ENCODE results near the gene MARS1.
"Not testable (repeated sequence)": the region's sequence is repeated elsewhere in the genome, so short reads cannot be mapped to it uniquely, and the experiment has no call there.

The MARS1 gene

DNA sequence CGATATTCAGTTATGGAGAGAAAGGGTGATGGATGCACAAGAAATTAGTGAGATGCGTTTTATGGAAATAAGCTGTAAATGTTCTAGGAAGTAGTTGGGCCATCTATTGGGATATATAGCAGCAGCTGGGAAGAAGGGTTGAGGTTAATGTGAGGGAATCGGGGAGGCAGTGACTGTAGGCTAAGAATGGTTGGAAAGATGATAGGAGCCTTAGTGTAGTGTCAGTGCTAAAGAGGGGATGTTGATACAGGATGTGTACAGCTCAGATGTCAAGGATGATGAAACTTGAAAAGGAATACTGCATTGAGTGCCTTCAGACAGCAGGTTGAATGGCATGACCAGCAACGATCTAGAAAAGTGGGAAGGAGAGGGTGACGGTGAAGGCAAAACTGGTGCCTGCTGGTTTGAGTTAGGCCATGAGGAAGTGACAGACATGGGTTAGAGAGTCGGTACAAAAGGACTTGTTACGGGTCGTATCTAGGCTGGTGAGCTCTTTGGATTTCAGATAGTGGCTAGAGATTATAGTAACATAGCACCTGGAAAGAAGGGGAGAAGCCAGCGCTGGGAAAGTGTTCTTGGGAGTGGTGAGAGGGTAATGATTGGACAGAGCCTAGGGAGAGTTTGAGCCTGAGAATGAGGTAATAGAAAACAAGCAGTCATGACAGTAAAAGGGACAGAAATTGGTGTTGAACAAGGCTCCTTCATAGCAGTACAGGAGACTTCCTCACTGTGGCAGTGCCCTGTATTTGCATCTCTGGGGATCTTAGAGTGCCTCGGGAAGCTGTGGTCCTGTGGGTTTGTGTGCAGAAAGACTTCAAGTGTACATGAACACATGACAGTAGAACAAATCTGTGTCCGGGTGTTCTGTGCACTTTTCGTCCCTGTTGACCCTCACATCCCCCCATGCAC, 9.6 kb downstream of the MARS1 start:
- no peak for FAIRE-seq

DNA sequence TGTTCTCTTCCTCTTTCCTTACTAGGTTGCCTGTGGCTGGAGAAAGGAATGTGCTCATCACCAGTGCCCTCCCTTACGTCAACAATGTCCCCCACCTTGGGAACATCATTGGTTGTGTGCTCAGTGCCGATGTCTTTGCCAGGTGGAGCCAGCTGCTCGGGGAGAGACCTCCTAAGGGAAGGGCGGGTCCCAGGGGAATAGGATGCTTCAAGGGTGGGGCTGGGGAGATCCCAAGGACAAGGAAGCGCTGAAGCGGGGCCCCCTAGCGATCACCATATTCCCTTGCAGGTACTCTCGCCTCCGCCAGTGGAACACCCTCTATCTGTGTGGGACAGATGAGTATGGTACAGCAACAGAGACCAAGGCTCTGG, 10.2 kb downstream of the MARS1 start:
- no peak for FAIRE-seq

DNA sequence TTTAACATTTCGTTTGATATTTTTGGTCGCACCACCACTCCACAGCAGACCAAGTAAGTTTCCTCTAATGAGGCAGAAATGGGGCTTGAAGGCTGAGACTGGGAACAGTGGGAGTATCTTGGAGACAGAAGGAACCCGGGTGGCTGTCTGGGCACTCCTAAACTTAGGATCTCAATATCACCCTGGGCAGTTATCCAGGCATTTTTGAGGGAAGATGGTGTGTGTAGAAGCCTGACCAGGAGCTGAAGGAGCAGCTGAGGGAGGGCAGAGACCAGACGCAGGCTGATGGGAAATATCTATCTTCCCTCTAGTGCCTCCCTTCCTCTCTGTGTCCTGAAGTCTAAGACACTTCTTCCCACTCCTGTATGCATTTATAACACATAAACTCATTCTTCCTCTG, 10.7 kb downstream of the MARS1 start:
- no peak for FAIRE-seq

DNA sequence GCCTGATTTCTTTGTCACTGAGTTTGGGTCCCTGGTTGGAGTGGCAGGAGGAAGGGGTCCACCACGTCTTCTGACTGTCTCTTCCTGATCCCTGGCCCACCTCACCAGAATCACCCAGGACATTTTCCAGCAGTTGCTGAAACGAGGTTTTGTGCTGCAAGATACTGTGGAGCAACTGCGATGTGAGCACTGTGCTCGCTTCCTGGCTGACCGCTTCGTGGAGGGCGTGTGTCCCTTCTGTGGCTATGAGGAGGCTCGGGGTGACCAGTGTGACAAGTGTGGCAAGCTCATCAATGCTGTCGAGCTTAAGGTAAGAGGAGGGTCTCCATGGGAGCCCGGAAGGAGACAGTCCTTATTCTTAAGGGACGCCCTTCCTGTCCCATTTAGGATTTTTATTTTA, 12.3 kb downstream of the MARS1 start:
- no peak for FAIRE-seq

DNA sequence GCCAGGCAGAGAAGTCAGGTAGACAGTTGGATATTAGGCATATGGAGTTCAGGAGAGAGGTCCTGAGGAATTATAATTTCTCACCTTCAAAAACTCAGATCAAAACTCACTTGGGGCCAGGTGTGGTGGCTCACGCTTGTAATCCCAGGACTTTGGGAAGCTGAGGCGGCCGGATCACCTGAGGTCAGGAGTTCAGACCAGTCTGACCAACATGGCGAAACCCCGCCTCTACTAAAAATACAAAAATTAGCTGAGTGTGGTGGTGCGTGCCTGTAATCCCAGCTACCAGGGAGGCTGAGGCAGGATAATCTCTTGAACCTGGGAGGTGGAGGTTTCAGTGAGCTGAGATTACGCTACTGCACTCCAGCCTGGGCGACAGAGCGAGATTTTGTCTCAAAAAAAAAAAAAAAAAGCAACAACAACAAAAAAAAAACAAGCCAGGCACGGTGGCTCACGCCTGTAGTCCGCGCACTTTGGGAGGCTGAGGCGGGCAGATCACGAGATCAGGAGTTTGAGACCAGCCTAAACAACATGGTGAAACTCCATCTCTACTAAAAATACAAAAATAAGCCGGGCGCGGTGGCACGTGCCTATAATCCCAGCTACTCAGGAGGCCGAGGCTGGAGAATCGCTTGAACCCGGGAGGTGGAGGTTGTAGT, 14.6 kb downstream of the MARS1 start:
- FAIRE-seq, result not testable (repeated sequence)

DNA sequence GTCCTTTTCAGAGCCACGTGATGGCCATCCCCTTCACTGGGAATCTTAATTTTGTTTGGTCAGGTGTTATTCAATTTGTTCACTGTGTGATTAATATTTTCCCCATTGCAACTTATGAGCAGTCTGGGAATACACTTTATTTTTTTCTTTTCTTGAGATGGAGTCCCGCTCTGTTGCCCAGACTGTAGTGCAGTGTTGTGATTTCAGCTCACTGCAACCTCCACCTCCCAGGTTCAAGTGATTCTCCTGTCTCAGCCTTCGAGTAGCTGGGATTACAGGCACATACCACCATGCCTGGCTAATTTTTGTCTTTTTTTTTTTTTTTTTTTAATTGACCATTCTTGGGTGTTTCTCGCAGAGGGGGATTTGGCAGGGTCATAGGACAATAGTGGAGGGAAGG, 18.7 kb downstream of the MARS1 start:
- FAIRE-seq, result not testable (repeated sequence)

DNA sequence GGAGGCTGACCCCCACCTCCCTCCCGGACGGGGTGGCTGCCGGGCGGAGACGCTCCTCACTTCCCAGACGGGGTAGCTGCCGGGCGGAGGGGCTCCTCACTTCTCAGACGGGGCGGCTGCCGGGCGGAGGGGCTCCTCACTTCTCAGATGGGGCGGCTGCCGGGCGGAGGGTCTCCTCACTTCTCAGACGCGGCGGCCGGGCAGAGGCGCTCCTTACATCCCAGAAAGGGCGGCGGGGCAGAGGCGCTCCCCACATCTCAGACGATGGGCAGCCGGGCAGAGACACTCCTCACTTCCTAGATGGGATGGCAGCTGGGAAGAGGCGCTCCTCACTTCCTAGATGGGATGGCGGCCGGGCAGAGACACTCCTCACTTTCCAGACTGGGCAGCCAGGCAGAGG, 19.9 kb downstream of the MARS1 start:
- FAIRE-seq, result not testable (repeated sequence)

DNA sequence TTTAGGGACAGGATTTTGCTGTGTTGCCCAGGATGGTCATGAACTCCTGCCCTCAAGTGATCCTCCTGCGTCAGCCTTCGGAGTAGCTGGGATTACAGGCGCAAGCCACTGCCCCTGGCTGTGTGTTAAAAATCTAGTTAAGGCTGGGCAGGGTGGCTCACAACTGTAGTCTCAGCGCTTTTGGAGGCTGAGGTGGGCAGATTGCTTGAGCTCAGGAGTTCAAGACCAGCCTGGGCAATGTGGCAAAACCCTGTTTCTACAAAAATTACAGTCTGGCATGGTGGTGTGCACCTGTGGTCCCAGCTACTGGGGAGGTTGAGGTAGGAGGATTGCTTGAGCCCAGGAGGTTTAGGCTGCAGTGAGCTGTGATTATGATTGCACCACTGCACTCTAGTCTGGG, 23.3 kb downstream of the MARS1 start:
- FAIRE-seq, result no peak

DNA sequence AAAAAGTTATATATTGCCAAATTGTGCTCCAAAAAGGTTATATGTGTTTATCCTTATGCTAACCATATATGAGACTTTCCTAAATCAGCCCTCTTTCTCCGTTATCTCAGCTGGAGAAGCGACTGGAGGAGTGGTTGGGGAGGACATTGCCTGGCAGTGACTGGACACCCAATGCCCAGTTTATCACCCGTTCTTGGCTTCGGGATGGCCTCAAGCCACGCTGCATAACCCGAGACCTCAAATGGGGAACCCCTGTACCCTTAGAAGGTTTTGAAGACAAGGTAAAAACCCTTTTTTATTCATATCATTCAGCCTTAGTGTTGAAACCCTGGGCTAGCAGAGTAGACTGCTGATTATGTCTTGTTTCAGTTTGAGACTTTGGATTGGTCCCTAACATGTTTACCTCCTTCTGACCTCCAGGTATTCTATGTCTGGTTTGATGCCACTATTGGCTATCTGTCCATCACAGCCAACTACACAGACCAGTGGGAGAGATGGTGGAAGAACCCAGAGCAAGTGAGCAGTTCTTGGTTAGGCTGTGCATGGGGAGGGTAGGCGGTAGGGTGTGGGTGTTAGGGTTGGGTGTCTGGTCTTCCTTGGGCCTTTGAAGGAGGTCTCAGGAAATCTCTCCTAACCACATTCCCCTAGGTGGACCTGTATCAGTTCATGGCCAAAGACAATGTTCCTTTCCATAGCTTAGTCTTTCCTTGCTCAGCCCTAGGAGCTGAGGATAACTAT, 23.9 kb downstream of the MARS1 start:
- FAIRE-seq, result no peak

DNA sequence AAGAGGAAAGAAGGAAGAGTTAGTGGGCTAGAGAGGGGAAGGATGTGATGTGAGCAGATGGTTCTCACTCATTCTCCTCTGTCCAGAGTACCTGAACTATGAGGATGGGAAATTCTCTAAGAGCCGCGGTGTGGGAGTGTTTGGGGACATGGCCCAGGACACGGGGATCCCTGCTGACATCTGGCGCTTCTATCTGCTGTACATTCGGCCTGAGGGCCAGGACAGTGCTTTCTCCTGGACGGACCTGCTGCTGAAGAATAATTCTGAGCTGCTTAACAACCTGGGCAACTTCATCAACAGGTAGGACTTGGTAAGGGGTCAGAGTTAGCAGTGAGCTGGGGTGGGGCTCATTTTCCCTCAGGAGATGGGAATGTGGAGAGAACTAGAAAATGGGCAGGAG, 24.8 kb downstream of the MARS1 start:
- FAIRE-seq, result no peak

DNA sequence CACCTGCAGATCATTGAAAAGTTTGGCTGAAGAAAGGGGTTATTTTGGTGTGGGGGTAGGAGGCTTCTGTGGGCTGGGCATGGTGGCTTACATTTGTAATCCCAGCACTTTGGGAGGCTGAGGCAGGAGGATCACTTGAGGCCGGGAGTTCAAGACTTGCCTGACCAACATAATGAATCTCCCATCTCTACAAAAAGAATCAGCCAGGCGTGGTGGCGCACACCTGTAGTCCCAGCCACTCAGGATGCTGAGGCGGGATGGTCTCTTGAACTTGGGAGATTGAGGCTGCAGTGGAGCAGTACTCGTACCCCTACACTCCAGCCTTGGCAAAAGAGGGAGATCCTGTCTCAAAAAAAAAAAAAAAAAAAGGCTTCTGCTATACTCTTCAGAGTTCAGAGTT, 25.4 kb downstream of the MARS1 start:
- FAIRE-seq, result no peak

DNA sequence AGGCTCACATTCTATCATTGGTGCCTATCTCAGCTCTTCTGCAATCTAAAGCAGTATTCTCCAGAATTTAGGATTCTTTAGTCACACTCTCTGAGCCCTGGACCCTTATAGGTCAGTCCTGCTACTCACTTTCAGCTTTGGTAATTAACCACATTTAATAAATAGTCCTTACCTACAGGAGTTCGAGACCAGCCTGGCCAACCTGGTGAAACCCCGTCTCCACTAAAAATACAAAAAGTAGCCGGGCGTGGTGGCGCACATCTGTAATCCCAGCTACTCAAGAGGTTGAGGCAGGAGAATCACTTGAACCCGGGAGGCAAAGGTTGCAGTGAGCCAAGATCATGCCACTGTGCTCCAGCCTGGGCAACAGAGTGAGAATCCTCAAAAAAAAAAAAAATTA, 25.8 kb downstream of the MARS1 start:
- not testable (repeated sequence) for FAIRE-seq

DNA sequence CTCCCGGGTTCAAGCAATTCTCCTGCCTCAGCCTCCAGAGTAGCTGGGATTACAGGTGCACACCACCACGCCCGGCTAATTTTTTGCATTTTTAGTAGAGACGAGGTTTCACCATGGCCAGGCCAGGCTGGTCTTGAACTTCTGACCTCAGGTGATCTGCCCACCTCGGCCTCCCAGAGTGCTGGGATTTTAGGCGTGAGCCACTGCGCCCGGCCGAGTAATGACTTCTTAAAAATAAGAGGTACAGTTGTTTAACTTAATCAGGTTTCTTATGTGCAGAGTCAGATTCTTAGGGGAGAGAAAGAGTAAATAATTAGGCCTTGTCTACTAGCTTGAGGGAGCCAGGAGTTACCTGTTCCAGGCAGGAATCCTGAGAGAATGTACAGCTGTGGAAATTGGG, 26.4 kb downstream of the MARS1 start:
- FAIRE-seq, result not testable (repeated sequence)

DNA sequence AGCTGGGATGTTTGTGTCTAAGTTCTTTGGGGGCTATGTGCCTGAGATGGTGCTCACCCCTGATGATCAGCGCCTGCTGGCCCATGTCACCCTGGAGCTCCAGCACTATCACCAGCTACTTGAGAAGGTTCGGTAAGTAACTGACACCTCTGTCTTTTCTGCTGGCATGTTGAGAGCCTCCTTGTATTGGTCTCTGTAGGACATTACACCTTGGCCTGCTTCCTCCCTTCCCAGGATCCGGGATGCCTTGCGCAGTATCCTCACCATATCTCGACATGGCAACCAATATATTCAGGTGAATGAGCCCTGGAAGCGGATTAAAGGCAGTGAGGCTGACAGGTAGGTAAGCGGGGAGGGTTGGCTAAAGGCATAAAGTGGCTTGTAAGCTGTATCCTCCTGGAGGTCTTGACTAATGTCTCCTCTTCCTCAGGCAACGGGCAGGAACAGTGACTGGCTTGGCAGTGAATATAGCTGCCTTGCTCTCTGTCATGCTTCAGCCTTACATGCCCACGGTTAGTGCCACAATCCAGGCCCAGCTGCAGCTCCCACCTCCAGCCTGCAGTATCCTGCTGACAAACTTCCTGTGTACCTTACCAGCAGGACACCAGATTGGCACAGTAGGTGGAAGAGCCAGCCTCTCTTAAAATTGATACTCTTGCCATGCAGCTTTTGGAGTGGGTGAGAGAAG, 27.0 kb downstream of the MARS1 start:
- FAIRE-seq, result no peak

DNA sequence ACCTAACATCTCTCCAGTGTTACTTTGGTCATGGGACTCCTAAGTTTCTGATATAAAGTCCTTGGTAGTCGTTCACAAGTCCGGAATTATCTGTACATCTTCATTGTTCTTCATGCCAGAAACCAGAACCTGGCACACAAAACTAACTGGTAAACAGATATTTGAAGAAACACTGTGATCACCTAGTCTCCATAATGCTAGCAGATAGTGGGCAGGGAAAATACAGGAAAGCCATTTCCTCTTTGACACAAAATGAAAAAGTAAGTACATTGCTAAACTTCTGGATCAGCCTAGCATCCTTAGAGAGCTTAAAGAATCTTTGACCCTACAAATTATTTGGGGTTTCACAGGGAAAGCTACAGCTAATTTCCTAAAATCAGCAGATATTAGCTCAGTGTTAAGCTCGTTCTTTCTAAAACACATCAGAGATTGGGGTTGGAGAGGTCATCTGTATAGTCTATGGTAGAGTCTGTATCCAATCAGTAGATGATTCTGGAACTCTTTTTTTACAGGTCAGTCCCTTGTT, 27.6 kb downstream of the MARS1 start:
- no peak for FAIRE-seq

DNA sequence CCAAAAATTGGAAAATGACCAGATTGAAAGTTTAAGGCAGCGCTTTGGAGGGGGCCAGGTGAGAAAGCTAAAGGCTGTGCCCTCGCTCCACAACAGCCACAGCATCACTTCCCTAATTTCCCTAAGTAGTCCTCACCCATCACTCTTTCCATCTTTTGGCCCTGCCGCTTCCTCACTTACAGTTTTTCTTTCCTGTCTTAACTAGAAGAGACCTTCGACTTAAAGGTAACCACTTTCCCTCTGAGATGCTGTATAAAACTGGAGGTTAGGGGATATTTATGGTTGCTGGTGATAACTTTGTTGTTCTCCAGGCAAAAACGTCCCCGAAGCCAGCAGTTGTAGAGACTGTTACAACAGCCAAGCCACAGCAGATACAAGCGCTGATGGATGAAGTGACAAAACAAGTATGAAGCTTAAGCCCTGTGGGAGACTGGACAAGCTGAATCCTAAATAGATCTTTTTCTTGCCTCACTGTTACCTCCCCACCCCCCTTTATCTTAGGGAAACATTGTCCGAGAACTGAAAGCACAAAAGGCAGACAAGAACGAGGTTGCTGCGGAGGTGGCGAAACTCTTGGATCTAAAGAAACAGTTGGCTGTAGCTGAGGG, 28.2 kb downstream of the MARS1 start:
- FAIRE-seq, result no peak

DNA sequence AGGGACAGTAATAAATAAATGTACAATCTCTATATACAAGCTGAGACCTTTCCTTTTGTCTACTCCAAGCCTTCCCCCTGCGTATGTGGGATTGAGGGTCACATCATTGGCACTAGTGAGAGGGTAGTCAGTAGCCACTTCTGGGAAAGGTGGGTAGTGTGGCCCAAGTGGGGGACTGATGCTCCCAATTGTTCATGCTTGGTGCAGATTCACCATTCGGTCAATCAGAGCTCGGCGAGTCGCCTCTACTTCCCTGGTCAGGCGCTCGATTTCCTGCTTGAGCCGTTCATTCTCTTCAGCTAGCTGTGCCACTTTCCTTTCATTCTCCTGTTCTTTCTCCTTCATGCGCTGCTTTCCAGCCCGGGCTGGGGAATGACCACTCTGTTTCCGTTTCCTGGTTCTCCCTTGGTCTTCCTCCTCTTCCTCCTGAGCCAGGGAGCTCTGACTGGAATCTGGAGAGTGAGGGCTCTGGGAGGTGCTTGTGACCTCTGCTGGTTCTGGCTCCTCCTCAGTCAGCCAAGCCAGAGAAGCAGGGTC, 28.8 kb downstream of the MARS1 start:
- FAIRE-seq, result no peak

DNA sequence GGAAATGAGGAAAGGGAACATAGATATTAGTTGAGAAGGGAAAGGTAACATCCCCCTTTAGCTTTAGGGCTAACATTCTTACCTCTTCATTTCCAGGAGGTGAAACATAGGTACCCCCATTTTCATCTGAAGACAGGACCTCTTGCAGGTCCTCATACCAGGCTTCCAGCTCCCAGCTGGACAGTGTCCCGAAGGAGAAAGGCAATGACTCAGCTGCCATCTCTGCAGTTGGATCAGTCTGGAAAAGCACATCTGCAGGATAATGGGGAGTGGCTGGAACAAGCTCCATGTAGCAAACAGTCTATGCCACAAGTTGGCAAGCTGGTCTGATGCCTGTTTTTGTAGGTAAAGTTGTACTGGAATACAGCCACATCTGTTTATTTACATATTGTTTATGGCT, 29.3 kb downstream of the MARS1 start:
- no peak for FAIRE-seq

DNA sequence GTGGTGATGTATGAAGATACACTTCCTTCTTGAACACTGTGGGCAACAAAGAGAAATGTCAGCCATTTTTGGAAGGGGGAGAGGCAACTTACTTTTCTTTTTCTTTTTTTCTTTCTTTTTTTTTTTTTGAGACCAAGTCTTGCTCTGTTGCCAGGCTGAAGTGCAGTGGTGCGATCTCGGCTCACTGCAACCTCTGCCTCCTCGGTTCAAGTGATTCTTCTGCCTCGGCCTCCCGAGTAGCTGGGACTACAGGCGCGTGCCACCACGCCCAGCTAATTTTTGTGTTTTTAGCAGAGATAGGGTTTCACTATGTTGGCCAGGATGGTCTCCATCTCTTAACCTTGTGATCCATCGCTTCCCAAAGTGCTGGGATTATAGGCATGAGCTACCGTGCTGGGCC, 29.9 kb downstream of the MARS1 start:
- not testable (repeated sequence) for FAIRE-seq

DNA sequence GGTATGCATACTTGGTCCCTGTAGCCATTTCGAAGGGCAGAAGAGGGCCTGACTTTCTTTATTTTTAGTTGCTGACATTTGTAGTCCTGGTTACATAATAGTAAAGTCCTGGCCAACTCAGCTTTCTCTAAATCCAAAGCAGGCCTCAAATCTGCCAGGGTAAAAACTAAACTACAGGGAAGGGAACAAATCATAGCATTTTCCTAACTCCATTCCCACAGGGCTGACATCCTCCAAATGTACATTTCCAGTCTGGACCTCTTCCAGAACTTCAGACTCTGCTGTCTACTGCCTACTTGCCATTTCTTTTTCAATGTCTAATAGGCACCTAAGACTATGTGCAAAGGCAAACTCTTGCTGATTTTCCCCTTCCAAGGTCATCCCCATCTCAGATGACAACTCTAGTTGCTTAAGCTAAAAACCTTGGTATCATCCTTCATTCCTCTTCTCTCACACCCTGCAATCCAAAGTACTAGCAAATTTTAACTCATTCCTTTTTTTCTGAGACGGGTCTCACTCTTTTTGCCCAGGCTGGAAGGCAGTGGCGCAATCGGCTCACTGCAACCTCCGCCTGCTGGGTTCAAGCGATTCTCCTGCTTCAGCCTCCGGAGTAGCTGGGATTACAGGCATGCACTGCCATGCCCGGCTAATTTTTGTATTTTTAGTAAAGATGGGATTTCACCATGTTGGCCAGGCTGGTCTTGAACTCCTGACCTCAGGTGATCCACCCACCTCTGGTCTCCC, 30.5 kb downstream of the MARS1 start:
- FAIRE-seq, result no peak
